IMR-90 (cell line): ENCODE results near the gene SAMD7. TPM values are rescaled to one million over a fixed set of nuclear protein-coding genes. Genes with fewer than 3 reads are reported as not detected.

Experiments
- ATAC-seq: fragments of 200-7000 bp; cut with Tn5 transposase; 2 replicates; pipeline ENCODE4 v1.9.1; 2020; ENCODE audit warnings: low read depth, mild to moderate bottlenecking, moderate library complexity
- BruUV-seq: library from RNA; stranded (reverse); fragments of 400-500 nt; replicated peaks from 2 replicates; lab custom pipeline; 2021; lab: Mats Ljungman, UMichigan
- CTCF ChIA-PET: fragments of 300-600 bp; formaldehyde crosslinking; extraction: SDS; loops from one replicate; lab custom pipeline; 2021; ENCODE audit warnings: antibody characterized with exemption; lab: Yijun Ruan, JAX
- POLR2A ChIA-PET: fragments of 300-600 bp; sonication (Branson Sonifier 250); formaldehyde crosslinking; loops from one replicate; lab custom pipeline; 2022; ENCODE audit warnings: antibody characterized with exemption; ENCODE audit not compliant: unreplicated experiment; lab: Charles Lee
- DNase-seq: peaks from one replicate; pipeline ENCODE4 v3.0.0; 2013
- H2AFZ ChIP-seq: replicated peaks from 2 replicates; pipeline ENCODE3; 2013; ENCODE audit warnings: low read length, mild to moderate bottlenecking; ENCODE audit not compliant: poor library complexity
- H2AK5ac ChIP-seq: 2 replicates; pipeline ENCODE4 v1.6.1; 2013; ENCODE audit warnings: low read depth, low read length, inconsistent platforms
- H2AK9ac ChIP-seq: replicated peaks from 2 replicates; pipeline ENCODE3; 2013; ENCODE audit warnings: mild to moderate bottlenecking, low read depth, low read length, moderate library complexity; ENCODE audit not compliant: poor library complexity
- H2BK120ac ChIP-seq: 2 replicates; pipeline ENCODE4 v1.6.1; 2013; ENCODE audit warnings: low read depth, low read length, inconsistent platforms
- H2BK15ac ChIP-seq: 3 replicates; pipeline ENCODE4 v1.6.1; 2013; ENCODE audit warnings: low read depth, low read length, inconsistent platforms
- H2BK20ac ChIP-seq: 2 replicates; pipeline ENCODE4 v1.6.1; 2013; ENCODE audit warnings: low read depth, mild to moderate bottlenecking, inconsistent platforms, low read length, moderate library complexity
- H2BK5ac ChIP-seq: 2 replicates; pipeline ENCODE4 v1.6.1; 2013; ENCODE audit warnings: mild to moderate bottlenecking, low read depth, low read length, inconsistent platforms; ENCODE audit not compliant: poor library complexity, severe bottlenecking
- H3K14ac ChIP-seq: replicated peaks from 2 replicates; pipeline ENCODE4 v1.6.1; 2013; ENCODE audit warnings: low read depth, low read length, inconsistent platforms
- H3K18ac ChIP-seq: 2 replicates; pipeline ENCODE4 v1.6.1; 2013; ENCODE audit warnings: low read depth, low read length, control low read depth
- H3K23ac ChIP-seq: 2 replicates; pipeline ENCODE4 v1.6.1; 2013; ENCODE audit warnings: low read depth, low read length, inconsistent platforms
- H3K27ac ChIP-seq: 2 replicates; pipeline ENCODE4 v1.5.1; 2013; ENCODE audit warnings: mild to moderate bottlenecking, control low read depth, low read length; ENCODE audit not compliant: insufficient read depth
- H3K27me3 ChIP-seq: 2 replicates; pipeline ENCODE4 v1.6.1; 2013; ENCODE audit warnings: low read length; ENCODE audit not compliant: control insufficient read depth, insufficient read depth
- H3K36me3 ChIP-seq: 2 replicates; pipeline ENCODE4 v1.6.1; 2013; ENCODE audit warnings: low read length, mixed read lengths; ENCODE audit not compliant: control insufficient read depth, insufficient read depth
- H3K4ac ChIP-seq: 2 replicates; pipeline ENCODE4 v1.6.1; 2013; ENCODE audit warnings: low read depth, low read length, inconsistent platforms
- H3K4me1 ChIP-seq: 2 replicates; pipeline ENCODE4 v1.6.1; 2013; ENCODE audit warnings: low read length, mixed read lengths; ENCODE audit not compliant: control insufficient read depth, insufficient read depth
- H3K4me2 ChIP-seq: 2 replicates; pipeline ENCODE4 v1.6.1; 2013; ENCODE audit warnings: low read depth, mild to moderate bottlenecking, control low read depth, low read length, moderate library complexity
- H3K4me3 ChIP-seq: 2 replicates; pipeline ENCODE4 v1.5.1; 2013; ENCODE audit warnings: low read depth, mild to moderate bottlenecking, control low read depth, low read length, moderate library complexity; ENCODE audit not compliant: insufficient read depth
- H3K56ac ChIP-seq: 2 replicates; pipeline ENCODE4 v1.6.1; 2013; ENCODE audit warnings: low read length, inconsistent platforms; ENCODE audit not compliant: insufficient read depth; ENCODE audit errors: extremely low read depth
- H3K79me1 ChIP-seq, 2 experiments: 2 replicates each; pipeline ENCODE4 v1.6.1; 2013; ENCODE audit warnings: low read length in 2 of 2, inconsistent platforms in 1 of 2, low read depth in 1 of 2
- H3K9ac ChIP-seq: 2 replicates; pipeline ENCODE4 v1.6.1; 2013; ENCODE audit warnings: low read depth, low read length, control low read depth
- H3K9me1 ChIP-seq: 2 replicates; pipeline ENCODE4 v1.6.1; 2013; ENCODE audit warnings: low read length, inconsistent platforms; ENCODE audit not compliant: insufficient read depth
- H3K9me3 ChIP-seq: 2 replicates; pipeline ENCODE4 v1.6.1; 2013; ENCODE audit warnings: low read length; ENCODE audit not compliant: control insufficient read depth, insufficient read depth
- H4K20me1 ChIP-seq: 2 replicates; pipeline ENCODE4 v1.6.1; 2013; ENCODE audit warnings: low read length, inconsistent platforms; ENCODE audit not compliant: insufficient read depth
- H4K5ac ChIP-seq: 2 replicates; pipeline ENCODE4 v1.6.1; 2013; ENCODE audit warnings: mild to moderate bottlenecking, low read depth, low read length, control low read depth
- H4K8ac ChIP-seq, 2 experiments: 2 replicates each; pipeline ENCODE4 v1.6.1; 2013; ENCODE audit warnings: low read depth in 2 of 2, low read length in 2 of 2, control low read depth in 1 of 2, inconsistent platforms in 1 of 2
- H4K91ac ChIP-seq: 2 replicates; pipeline ENCODE4 v1.6.1; 2013; ENCODE audit warnings: low read depth, low read length, inconsistent platforms; ENCODE audit not compliant: insufficient read depth
- CEBPB ChIP-seq: IDR thresholded peaks from 2 replicates; pipeline ENCODE4 v1.6.1; 2012; ENCODE audit warnings: low read depth, low read length, improper control_type of control experiment
- CTCF ChIP-seq: conservative IDR thresholded peaks from 2 replicates; pipeline ENCODE4 v1.5.1; 2012; ENCODE audit warnings: mild to moderate bottlenecking, low read depth, low read length, improper control_type of control experiment
- MAFK ChIP-seq: IDR thresholded peaks from 2 replicates; pipeline ENCODE4 v1.6.1; 2012; ENCODE audit warnings: low read depth, low read length, improper control_type of control experiment
- MAZ ChIP-seq: IDR thresholded peaks from 2 replicates; pipeline ENCODE4 v1.6.1; 2012; ENCODE audit warnings: low read depth, mild to moderate bottlenecking, low read length, improper control_type of control experiment, moderate library complexity, borderline replicate concordance
- MXI1 ChIP-seq: IDR thresholded peaks from 2 replicates; pipeline ENCODE4 v1.6.1; 2012; ENCODE audit warnings: low read depth, mild to moderate bottlenecking, low read length, moderate library complexity, borderline replicate concordance
- NFE2L2 ChIP-seq: fragments of 150-350 bp; IDR thresholded peaks from 2 replicates; pipeline ENCODE4 v1.6.1; 2016; ENCODE audit warnings: low read depth, mild to moderate bottlenecking, low read length
- RFX5 ChIP-seq: IDR thresholded peaks from 2 replicates; pipeline ENCODE4 v1.8.0; 2012; ENCODE audit warnings: low read depth, mild to moderate bottlenecking, low read length, moderate library complexity
- WGBS, 2 experiments: methylation state at CpG; one replicate each; pipeline versions ENCODE4 v1.1.5 to v1.1.7; 2013; ENCODE audit warnings: missing lambda C conversion rate in 2 of 2; ENCODE audit not compliant: insufficient read length in 1 of 2; ENCODE audit errors: extremely low coverage in 2 of 2; 5-methylcytosine and 5-hydroxymethylcytosine counted together
- dilution Hi-C: fragments of 300-500 bp; cut with HindIII; formaldehyde crosslinking; loops from one replicate; pipeline ENCODE4 v1.14.3; 2018; ENCODE audit warnings: low sequenced_read_pairs; ENCODE audit not compliant: unreplicated experiment
- in situ Hi-C: fragments of 300-500 bp; cut with MboI; formaldehyde crosslinking; loops from 3 replicates; pipeline ENCODE4 v1.14.3; 2019; ENCODE audit warnings: low sequenced_read_pairs, inconsistent platforms, mixed read lengths
- intact Hi-C: fragments of 100-400 bp; cut with micrococcal nuclease; formaldehyde crosslinking; loops from 2 replicates; pipeline ENCODE4 v1.10.0; 2022
- polyA plus RNA-seq, 3 experiments: library from polyadenylated mRNA; depleted of rRNA; stranded (reverse); fragments of >200 nt; gene quantifications; 2 replicates each; pipeline ENCODE4 v1.2.3, GENCODE V29; 2012; ENCODE audit warnings: low replicate concordance in 1 of 3
- total RNA-seq: library from RNA; depleted of rRNA; stranded (reverse); fragments of >200 nt; gene quantifications from 2 replicates; pipeline ENCODE4 v1.2.3, GENCODE V29; 2012

Gene SAMD7
- total and polyA plus RNA-seq, 2 of the 4 experiments (the other 2 are of a cell fraction) = not detected

GRCh38 chr3:169954142-169954756, 42.9 kb downstream of the SAMD7 start:
- ATAC-seq (no peak), DNase-seq (no peak)
- no peak for TF ChIP-seq CTCF
- TF ChIP-seq CEBPB = no peak
- TF ChIP-seq MAZ = no peak
- TF ChIP-seq RFX5 = no peak
- TF ChIP-seq MAFK = no peak
- TF ChIP-seq MXI1 = no peak
- no peak for TF ChIP-seq NFE2L2
- no peak overlapping the region for H2AK5ac ChIP-seq
- no peak overlapping the region for H3K4me3 ChIP-seq
- no peaks in the 10 kb centered on the region for H3K9me3 ChIP-seq
- no peaks in the 10 kb centered on the region for H3K79me1 ChIP-seq
- no peaks in the 10 kb centered on the region for H3K9me1 ChIP-seq
- no peak overlapping the region for H3K27ac ChIP-seq
- H3K4me1 ChIP-seq = no peaks in the 10 kb centered on the region
- no peaks in the 10 kb centered on the region for H3K36me3 ChIP-seq
- no peak overlapping the region for H4K8ac ChIP-seq
- H3K14ac ChIP-seq = no peak overlapping the region
- H3K4me2 ChIP-seq = no peak overlapping the region
- BruUV-seq = no TSS peak
- H2BK15ac ChIP-seq = no peak overlapping the region
- H3K18ac ChIP-seq = no peak overlapping the region
- H4K91ac ChIP-seq = no peak overlapping the region
- no peak overlapping the region for H2BK120ac ChIP-seq
- in situ Hi-C loops (no loop called here), intact Hi-C loops (no loop called here), dilution Hi-C loops (no loop called here)
- H2AK9ac ChIP-seq = no peak overlapping the region
- no peak overlapping the region for H3K4ac ChIP-seq
- no peak overlapping the region for H2BK20ac ChIP-seq
- no peak overlapping the region for H2AFZ ChIP-seq
- no CpG with 5 or more reads among the region's 6 CpGs for WGBS, 2 experiments
- ChIA-PET CTCF (no interaction called here), POLR2A (no interaction called here)
- H3K27me3 ChIP-seq = peaks cover 24% of the 10 kb centered on the region
- no peak overlapping the region for H3K23ac ChIP-seq
- H4K20me1 ChIP-seq = no peaks in the 10 kb centered on the region
- no peak overlapping the region for H3K56ac ChIP-seq
- H2BK5ac ChIP-seq = no peak overlapping the region
- H4K5ac ChIP-seq = no peak overlapping the region
- H3K9ac ChIP-seq = no peak overlapping the region
